ENCODE data around the gene PARN. TPM values are rescaled to one million over a fixed set of nuclear protein-coding genes. Genes with fewer than 3 reads are reported as not detected.

Gene PARN
- total RNA-seq, 1 experiment from 2014 or later, result 42.5 TPM

DNA sequence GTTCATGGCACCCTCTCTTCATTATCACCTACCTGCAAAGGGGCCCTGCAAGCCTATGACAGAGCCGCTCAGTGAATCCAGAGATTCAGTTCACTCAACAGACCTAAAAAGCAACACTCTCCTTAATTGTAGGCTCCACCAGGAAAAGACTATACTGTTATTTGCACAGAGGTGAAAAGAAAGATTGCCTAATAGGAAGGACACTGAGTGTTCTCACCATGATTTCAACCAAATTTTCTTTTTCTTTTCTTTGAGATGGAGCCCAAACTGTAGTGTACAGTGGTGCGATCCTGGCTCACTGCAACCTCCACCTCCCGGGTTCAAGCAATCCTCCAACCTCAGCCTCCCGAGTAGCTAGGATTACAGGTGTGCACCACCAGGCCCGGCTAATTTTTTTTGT, 104.5 kb downstream of the PARN start:
- TF ChIP-seq, protein P1, sequence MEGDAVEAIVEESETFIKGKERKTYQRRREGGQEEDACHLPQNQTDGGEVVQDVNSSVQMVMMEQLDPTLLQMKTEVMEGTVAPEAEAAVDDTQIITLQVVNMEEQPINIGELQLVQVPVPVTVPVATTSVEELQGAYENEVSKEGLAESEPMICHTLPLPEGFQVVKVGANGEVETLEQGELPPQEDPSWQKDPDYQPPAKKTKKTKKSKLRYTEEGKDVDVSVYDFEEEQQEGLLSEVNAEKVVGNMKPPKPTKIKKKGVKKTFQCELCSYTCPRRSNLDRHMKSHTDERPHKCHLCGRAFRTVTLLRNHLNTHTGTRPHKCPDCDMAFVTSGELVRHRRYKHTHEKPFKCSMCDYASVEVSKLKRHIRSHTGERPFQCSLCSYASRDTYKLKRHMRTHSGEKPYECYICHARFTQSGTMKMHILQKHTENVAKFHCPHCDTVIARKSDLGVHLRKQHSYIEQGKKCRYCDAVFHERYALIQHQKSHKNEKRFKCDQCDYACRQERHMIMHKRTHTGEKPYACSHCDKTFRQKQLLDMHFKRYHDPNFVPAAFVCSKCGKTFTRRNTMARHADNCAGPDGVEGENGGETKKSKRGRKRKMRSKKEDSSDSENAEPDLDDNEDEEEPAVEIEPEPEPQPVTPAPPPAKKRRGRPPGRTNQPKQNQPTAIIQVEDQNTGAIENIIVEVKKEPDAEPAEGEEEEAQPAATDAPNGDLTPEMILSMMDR (IDR thresholded peaks at IDR 0.05 in 2 of 3, conservative IDR thresholded peaks at IDR 0.05 in 1 of 3; ENCODE audit: borderline replicate concordance in 1 of 3, insufficient read depth in 1 of 3, low read depth in 2 of 3, low read length in 2 of 3), result no peak
- no peak for TF ChIP-seq CBX3 (IDR thresholded peaks at IDR 0.05; ENCODE audit: low read depth)
- TF ChIP-seq YY1 (IDR thresholded peaks at IDR 0.05; ENCODE audit: extremely low read depth, insufficient replicate concordance, low read depth, low read length), result no peak
- TF ChIP-seq EZH2 (IDR thresholded peaks at IDR 0.05), result no peak
- TF ChIP-seq ZNF274 (IDR thresholded peaks at IDR 0.05; ENCODE audit: low read depth, low read length), result no peak
- TF ChIP-seq, protein P2, sequence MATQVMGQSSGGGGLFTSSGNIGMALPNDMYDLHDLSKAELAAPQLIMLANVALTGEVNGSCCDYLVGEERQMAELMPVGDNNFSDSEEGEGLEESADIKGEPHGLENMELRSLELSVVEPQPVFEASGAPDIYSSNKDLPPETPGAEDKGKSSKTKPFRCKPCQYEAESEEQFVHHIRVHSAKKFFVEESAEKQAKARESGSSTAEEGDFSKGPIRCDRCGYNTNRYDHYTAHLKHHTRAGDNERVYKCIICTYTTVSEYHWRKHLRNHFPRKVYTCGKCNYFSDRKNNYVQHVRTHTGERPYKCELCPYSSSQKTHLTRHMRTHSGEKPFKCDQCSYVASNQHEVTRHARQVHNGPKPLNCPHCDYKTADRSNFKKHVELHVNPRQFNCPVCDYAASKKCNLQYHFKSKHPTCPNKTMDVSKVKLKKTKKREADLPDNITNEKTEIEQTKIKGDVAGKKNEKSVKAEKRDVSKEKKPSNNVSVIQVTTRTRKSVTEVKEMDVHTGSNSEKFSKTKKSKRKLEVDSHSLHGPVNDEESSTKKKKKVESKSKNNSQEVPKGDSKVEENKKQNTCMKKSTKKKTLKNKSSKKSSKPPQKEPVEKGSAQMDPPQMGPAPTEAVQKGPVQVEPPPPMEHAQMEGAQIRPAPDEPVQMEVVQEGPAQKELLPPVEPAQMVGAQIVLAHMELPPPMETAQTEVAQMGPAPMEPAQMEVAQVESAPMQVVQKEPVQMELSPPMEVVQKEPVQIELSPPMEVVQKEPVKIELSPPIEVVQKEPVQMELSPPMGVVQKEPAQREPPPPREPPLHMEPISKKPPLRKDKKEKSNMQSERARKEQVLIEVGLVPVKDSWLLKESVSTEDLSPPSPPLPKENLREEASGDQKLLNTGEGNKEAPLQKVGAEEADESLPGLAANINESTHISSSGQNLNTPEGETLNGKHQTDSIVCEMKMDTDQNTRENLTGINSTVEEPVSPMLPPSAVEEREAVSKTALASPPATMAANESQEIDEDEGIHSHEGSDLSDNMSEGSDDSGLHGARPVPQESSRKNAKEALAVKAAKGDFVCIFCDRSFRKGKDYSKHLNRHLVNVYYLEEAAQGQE (IDR thresholded peaks at IDR 0.05; ENCODE audit: low read depth), result no peak
- TF ChIP-seq, protein P3, sequence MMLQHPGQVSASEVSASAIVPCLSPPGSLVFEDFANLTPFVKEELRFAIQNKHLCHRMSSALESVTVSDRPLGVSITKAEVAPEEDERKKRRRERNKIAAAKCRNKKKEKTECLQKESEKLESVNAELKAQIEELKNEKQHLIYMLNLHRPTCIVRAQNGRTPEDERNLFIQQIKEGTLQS (IDR thresholded peaks at IDR 0.05), result no peak
- TF ChIP-seq POLR2A (IDR thresholded peaks at IDR 0.05; ENCODE audit: borderline replicate concordance, extremely low read depth, insufficient read depth, insufficient read length), result no peak
- no peak for TF ChIP-seq ZFX (IDR thresholded peaks at IDR 0.05)
- no peak for TF ChIP-seq POLR2AphosphoS5 (IDR thresholded peaks at IDR 0.05; ENCODE audit: low read depth, low read length)
- no peak for TF ChIP-seq MAX (IDR thresholded peaks at IDR 0.05)
- no peak for TF ChIP-seq EGR1 (IDR thresholded peaks at IDR 0.05; ENCODE audit: low read depth)
- no peak for TF ChIP-seq TCF7L2 (IDR thresholded peaks at IDR 0.05; ENCODE audit: borderline replicate concordance, extremely low read depth, insufficient read depth, insufficient read length)
- no peak for TF ChIP-seq FOSL1 (IDR thresholded peaks at IDR 0.05; ENCODE audit: low read depth)
- no peak for TF ChIP-seq ELF1 (IDR thresholded peaks at IDR 0.05; ENCODE audit: borderline replicate concordance, low read depth)
- no peak for TF ChIP-seq ZBTB33 (IDR thresholded peaks at IDR 0.05; ENCODE audit: extremely low read depth, insufficient replicate concordance, low read length)
- no peak for TF ChIP-seq RAD21 (IDR thresholded peaks at IDR 0.05; ENCODE audit: low read depth)
- TF ChIP-seq EZH2phosphoT487 (IDR thresholded peaks at IDR 0.05; ENCODE audit: borderline replicate concordance), result no peak
- TF ChIP-seq CEBPB (IDR thresholded peaks at IDR 0.05; ENCODE audit: low read depth), result no peak
- TF ChIP-seq JUND (IDR thresholded peaks at IDR 0.05), result no peak
- no peaks in the 10 kb centered on the region for H3K9me3 ChIP-seq (ENCODE audit: control insufficient read depth in 1 of 2, insufficient read depth in 1 of 2, low read depth in 1 of 2, low read length in 2 of 2)
- no peak overlapping the region for H3K27ac ChIP-seq (ENCODE audit: low read depth, low read length)
- no peak overlapping the region for H3K4me2 ChIP-seq (ENCODE audit: low read length)
- H3K9ac ChIP-seq (ENCODE audit: low read length), result no peak overlapping the region
- H2AFZ ChIP-seq (ENCODE audit: low read depth, low read length, poor library complexity, severe bottlenecking), result no peak overlapping the region
- H3K9me2 ChIP-seq (ENCODE audit: insufficient read depth), result no peaks in the 10 kb centered on the region
- DNase-seq (ENCODE audit: low read depth, low spot score) (no peak), ATAC-seq (no peak)
- intact Hi-C loops (cut with micrococcal nuclease), result loop anchor here (5.0 kb wide), 2 partner anchors 153 to 238 kb away; no protein-coding TSS in a partner anchor
- H3K79me2 ChIP-seq (ENCODE audit: insufficient read depth, low read length), result no peaks in the 10 kb centered on the region
- no peak overlapping the region for H3K4me3 ChIP-seq (replicated peaks in 1 of 2; ENCODE audit: low read depth in 1 of 2, low read length in 2 of 2)
- peaks cover 6 to 13% of the 10 kb centered on the region in 2 experiments; a peak in 3 of 4 replicates for H3K4me1 ChIP-seq (ENCODE audit: control insufficient read depth in 1 of 2, insufficient read depth in 2 of 2, low read length in 2 of 2)
- CTCF ChIA-PET, result no interaction called here
- POLR2A ChIA-PET, result no interaction called here
- no peaks in the 10 kb centered on the region for H3K27me3 ChIP-seq (ENCODE audit: insufficient read depth, low read length)
- peaks cover 3% of the 10 kb centered on the region; the same call in 1 of the 2 replicates for H4K20me1 ChIP-seq (ENCODE audit: insufficient read depth)
- no TSS peak for BruUV-seq (replicated peaks)
- no peaks in the 10 kb centered on the region for H3K36me3 ChIP-seq (ENCODE audit: control insufficient read depth in 1 of 2, insufficient read depth in 2 of 2, low read length in 2 of 2)
- RAD21 ChIA-PET (ENCODE audit: low non-redundant PET in 1 of 2, low total read pairs in 2 of 2, uncharacterized antibody in 2 of 2, unreplicated experiment in 2 of 2), result no interaction called here
